CD4-positive, CD25-positive, alpha-beta regulatory T cell (primary cell): ENCODE data around the gene KCNE2. TPM values are rescaled to one million over a fixed set of nuclear protein-coding genes. Genes with fewer than 3 reads are reported as not detected.
A peak's percentile ranks its signal among the peaks of the same experiment; 100 is the strongest.
"Not testable (repeated sequence)": the region's sequence is repeated elsewhere in the genome, so short reads cannot be mapped to it uniquely, and the experiment has no call there.

ENCODE experiments used
- ATAC-seq, 2 donors: fragments of 150-1000 bp; cut with Tn5 transposase; one replicate each; pipeline ENCODE4 v1.10.0; 2021; ENCODE audit warnings: low read depth in 2 of 2, moderate number of reproducible peaks in 2 of 2, moderate library complexity in 1 of 2
- DNase-seq, 3 donors: peaks; one replicate each; pipeline versions ENCODE4 v3.0.0 to v3.0.0-alpha.2; 2012 to 2022; ENCODE audit warnings: mixed read lengths in 1 of 3
- H3K27ac ChIP-seq: one replicate; pipeline ENCODE4 v1.7.0; 2013; ENCODE audit warnings: mild to moderate bottlenecking, low read length; ENCODE audit not compliant: insufficient read depth, poor library complexity, severe bottlenecking
- H3K27me3 ChIP-seq: one replicate; pipeline ENCODE4 v1.7.0; 2013; ENCODE audit warnings: low read length; ENCODE audit not compliant: control insufficient read depth, insufficient read depth
- H3K36me3 ChIP-seq: one replicate; pipeline ENCODE4 v1.7.0; 2013; ENCODE audit warnings: mild to moderate bottlenecking, low read length, moderate library complexity; ENCODE audit not compliant: control insufficient read depth, insufficient read depth
- H3K4me1 ChIP-seq: 2 replicates; pipeline ENCODE4 v1.7.0; 2013; ENCODE audit warnings: mild to moderate bottlenecking, low read length; ENCODE audit not compliant: insufficient read depth, control insufficient read depth, poor library complexity, severe bottlenecking
- H3K4me3 ChIP-seq: one replicate; pipeline ENCODE4 v1.7.0; 2013; ENCODE audit warnings: low read depth, mild to moderate bottlenecking, low read length, moderate library complexity
- H3K9me3 ChIP-seq, 2 experiments: 1 replicate in 1 of 2; 2 replicates in 1 of 2; pipeline ENCODE4 v1.7.0; 2013; ENCODE audit warnings: low read length in 2 of 2, mild to moderate bottlenecking in 1 of 2, moderate library complexity in 1 of 2; ENCODE audit not compliant: control insufficient read depth in 2 of 2
- H3K27ac Mint-ChIP-seq, 3 donors: one replicate each; pipeline ENCODE4 v1.8.0; 2020 to 2022; ENCODE audit warnings: mild to moderate bottlenecking in 3 of 3, mixed read lengths in 3 of 3, moderate library complexity in 2 of 3
- H3K27me3 Mint-ChIP-seq: one replicate; pipeline ENCODE4 v1.8.0; 2022; ENCODE audit warnings: mild to moderate bottlenecking, mixed read lengths
- H3K36me3 Mint-ChIP-seq: one replicate; pipeline ENCODE4 v1.8.0; 2020; ENCODE audit warnings: mixed read lengths
- H3K4me1 Mint-ChIP-seq, 4 donors: one replicate each; pipeline ENCODE4 v1.8.0; 2020 to 2022; ENCODE audit warnings: mixed read lengths in 4 of 4, mild to moderate bottlenecking in 1 of 4
- H3K4me3 Mint-ChIP-seq, 4 donors: one replicate each; pipeline ENCODE4 v1.8.0; 2020 to 2022; ENCODE audit warnings: mild to moderate bottlenecking in 4 of 4, mixed read lengths in 4 of 4, moderate library complexity in 3 of 4
- H3K9me3 Mint-ChIP-seq, 7 donors: one replicate each; pipeline ENCODE4 v1.8.0; 2020 to 2022; ENCODE audit warnings: mixed read lengths in 7 of 7, mild to moderate bottlenecking in 3 of 7, moderate library complexity in 2 of 7
- polyA plus RNA-seq, 4 donors: library from polyadenylated mRNA; unstranded; fragments of 300-500 nt; fragmentation: Illumina TruSeq; gene quantifications; one replicate each; pipeline ENCODE4 v1.2.3, GENCODE V29; 2021
- total RNA-seq: library from RNA; stranded (reverse); gene quantifications from one replicate; pipeline ENCODE4 v1.2.3, GENCODE V29; 2022

The KCNE2 gene
- total and polyA plus RNA-seq, 5 donors from 2014 or later, result 0.31 to 0.44 TPM; not detected in 3

GRCh38 chr21:34383724-34384415 lies 20.1 kb downstream of the KCNE2 start:
- not testable (repeated sequence) for H3K9me3 Mint-ChIP-seq, H3K4me3 Mint-ChIP-seq, H3K36me3 Mint-ChIP-seq, H3K27ac Mint-ChIP-seq, H3K4me1 ChIP-seq, H3K27me3 Mint-ChIP-seq, H3K4me3 ChIP-seq, H3K27ac ChIP-seq, DNase-seq, H3K4me1 Mint-ChIP-seq, H3K9me3 ChIP-seq, H3K36me3 ChIP-seq, H3K27me3 ChIP-seq
- ATAC-seq, result peak in 1 of 2 donors; percentile 22

GRCh38 chr21:34400522-34400921 lies 36.7 kb downstream of the KCNE2 start:
- H3K27me3 Mint-ChIP-seq, result not testable (repeated sequence)

GRCh38 chr21:34404742-34405141 lies 40.9 kb downstream of the KCNE2 start:
- not testable (repeated sequence) for H3K27me3 Mint-ChIP-seq, ATAC-seq, H3K27me3 ChIP-seq, H3K4me3 ChIP-seq, H3K4me3 Mint-ChIP-seq, H3K27ac ChIP-seq, H3K4me1 Mint-ChIP-seq, H3K9me3 Mint-ChIP-seq, DNase-seq, H3K36me3 ChIP-seq, H3K36me3 Mint-ChIP-seq, H3K27ac Mint-ChIP-seq, H3K4me1 ChIP-seq, H3K9me3 ChIP-seq

More at GRCh38 chr21:34400522-34400921, 36.7 kb downstream of the KCNE2 start:
- not testable (repeated sequence) for H3K27ac ChIP-seq, H3K4me1 ChIP-seq, H3K36me3 ChIP-seq, ATAC-seq, H3K27me3 ChIP-seq, H3K4me3 ChIP-seq, H3K4me3 Mint-ChIP-seq, H3K4me1 Mint-ChIP-seq, H3K27ac Mint-ChIP-seq, H3K9me3 ChIP-seq, H3K36me3 Mint-ChIP-seq, DNase-seq, H3K9me3 Mint-ChIP-seq

GRCh38 chr21:34405686-34406085 lies 41.9 kb downstream of the KCNE2 start:
- H3K27ac ChIP-seq, H3K4me3 ChIP-seq, ATAC-seq, H3K27ac Mint-ChIP-seq, H3K4me1 Mint-ChIP-seq, H3K27me3 ChIP-seq, H3K36me3 Mint-ChIP-seq, H3K27me3 Mint-ChIP-seq, DNase-seq, H3K4me3 Mint-ChIP-seq, H3K36me3 ChIP-seq, H3K4me1 ChIP-seq, H3K9me3 Mint-ChIP-seq, H3K9me3 ChIP-seq: not testable (repeated sequence)

- H3K4me1 Mint-ChIP-seq, H3K9me3 ChIP-seq, H3K4me3 Mint-ChIP-seq, H3K27ac ChIP-seq, H3K36me3 ChIP-seq, H3K4me1 ChIP-seq, H3K27me3 ChIP-seq, H3K4me3 ChIP-seq, H3K27me3 Mint-ChIP-seq, H3K27ac Mint-ChIP-seq, H3K9me3 Mint-ChIP-seq, H3K36me3 Mint-ChIP-seq, DNase-seq, ATAC-seq: not testable (repeated sequence)
These were observed 42.3 kb downstream of the KCNE2 start for GRCh38 chr21:34406102-34406501.

- not testable (repeated sequence) for H3K4me1 Mint-ChIP-seq, H3K36me3 ChIP-seq, H3K27ac ChIP-seq, DNase-seq, H3K27me3 ChIP-seq, H3K9me3 Mint-ChIP-seq, H3K27ac Mint-ChIP-seq, H3K4me3 ChIP-seq, H3K4me1 ChIP-seq, H3K4me3 Mint-ChIP-seq, H3K9me3 ChIP-seq, H3K27me3 Mint-ChIP-seq, H3K36me3 Mint-ChIP-seq, ATAC-seq
These were observed 42.9 kb downstream of the KCNE2 start for GRCh38 chr21:34406676-34407075.

- not testable (repeated sequence) for H3K4me1 ChIP-seq, H3K36me3 ChIP-seq, H3K4me3 ChIP-seq, H3K36me3 Mint-ChIP-seq, ATAC-seq, H3K9me3 ChIP-seq, H3K27me3 ChIP-seq, H3K4me1 Mint-ChIP-seq, H3K27ac Mint-ChIP-seq, H3K4me3 Mint-ChIP-seq, H3K9me3 Mint-ChIP-seq, H3K27ac ChIP-seq, H3K27me3 Mint-ChIP-seq, DNase-seq
These were observed 43.5 kb downstream of the KCNE2 start for GRCh38 chr21:34407294-34407693.

- not testable (repeated sequence) for H3K36me3 Mint-ChIP-seq, ATAC-seq, H3K9me3 ChIP-seq, H3K27me3 ChIP-seq, DNase-seq, H3K4me3 Mint-ChIP-seq, H3K4me1 Mint-ChIP-seq, H3K4me1 ChIP-seq, H3K27ac ChIP-seq, H3K27ac Mint-ChIP-seq, H3K4me3 ChIP-seq, H3K27me3 Mint-ChIP-seq, H3K9me3 Mint-ChIP-seq, H3K36me3 ChIP-seq
These were observed 53.8 kb downstream of the KCNE2 start for GRCh38 chr21:34417448-34418077.
